GM06990 (cell line): Measurements from ENCODE around the gene CKS1B.

Experiments
- DNase-seq: peaks from one replicate; pipeline ENCODE4 v3.0.0-alpha.2; 2011; ENCODE audit not compliant: insufficient read length; ENCODE audit errors: extremely low read depth
- H3K27me3 ChIP-seq: replicated peaks from 2 replicates; pipeline ENCODE4 v1.6.0; 2011; ENCODE audit warnings: low read length; ENCODE audit not compliant: control insufficient read depth, insufficient read depth
- H3K36me3 ChIP-seq: 2 replicates; pipeline ENCODE4 v1.5.1; 2011; ENCODE audit warnings: low read length; ENCODE audit not compliant: control insufficient read depth, insufficient read depth
- H3K4me3 ChIP-seq: replicated peaks from 2 replicates; pipeline ENCODE4 v1.5.1; 2011; ENCODE audit warnings: low read depth, mild to moderate bottlenecking, control low read depth, low read length
- TF ChIP-seq, protein P1 (sequence below): IDR thresholded peaks from 2 replicates; pipeline ENCODE4 v1.5.1; 2011; ENCODE audit warnings: low read length, control low read depth, mild to moderate bottlenecking, inconsistent platforms; ENCODE audit not compliant: insufficient read depth, poor library complexity, severe bottlenecking

The CKS1B gene

DNA sequence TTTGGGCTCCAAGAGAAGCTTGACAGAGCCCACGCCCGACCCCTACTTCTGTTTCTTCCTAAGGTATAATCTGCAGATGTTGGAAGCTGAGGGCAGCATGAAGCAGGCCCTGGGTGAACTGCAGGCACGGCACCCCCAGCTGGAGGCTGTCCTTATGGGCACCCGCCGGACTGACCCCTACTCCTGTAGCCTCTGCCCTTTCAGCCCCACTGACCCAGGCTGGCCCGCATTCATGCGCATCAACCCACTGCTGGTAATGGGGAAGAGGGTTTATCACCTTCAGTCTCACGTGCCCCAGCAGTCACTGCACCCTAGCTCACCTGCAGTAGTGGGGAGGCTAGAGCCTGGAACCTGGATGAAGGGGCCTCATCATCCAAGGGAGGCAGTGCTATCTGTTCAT is 15.8 kb downstream of the CKS1B start:
- Histone ChIP-seq H3K27me3 (no peaks in the 10 kb centered on the region), H3K36me3 (peaks cover 24% of the 10 kb centered on the region), H3K4me3 (no peak overlapping the region)
- no peak for DNase-seq
- TF ChIP-seq, protein P1, sequence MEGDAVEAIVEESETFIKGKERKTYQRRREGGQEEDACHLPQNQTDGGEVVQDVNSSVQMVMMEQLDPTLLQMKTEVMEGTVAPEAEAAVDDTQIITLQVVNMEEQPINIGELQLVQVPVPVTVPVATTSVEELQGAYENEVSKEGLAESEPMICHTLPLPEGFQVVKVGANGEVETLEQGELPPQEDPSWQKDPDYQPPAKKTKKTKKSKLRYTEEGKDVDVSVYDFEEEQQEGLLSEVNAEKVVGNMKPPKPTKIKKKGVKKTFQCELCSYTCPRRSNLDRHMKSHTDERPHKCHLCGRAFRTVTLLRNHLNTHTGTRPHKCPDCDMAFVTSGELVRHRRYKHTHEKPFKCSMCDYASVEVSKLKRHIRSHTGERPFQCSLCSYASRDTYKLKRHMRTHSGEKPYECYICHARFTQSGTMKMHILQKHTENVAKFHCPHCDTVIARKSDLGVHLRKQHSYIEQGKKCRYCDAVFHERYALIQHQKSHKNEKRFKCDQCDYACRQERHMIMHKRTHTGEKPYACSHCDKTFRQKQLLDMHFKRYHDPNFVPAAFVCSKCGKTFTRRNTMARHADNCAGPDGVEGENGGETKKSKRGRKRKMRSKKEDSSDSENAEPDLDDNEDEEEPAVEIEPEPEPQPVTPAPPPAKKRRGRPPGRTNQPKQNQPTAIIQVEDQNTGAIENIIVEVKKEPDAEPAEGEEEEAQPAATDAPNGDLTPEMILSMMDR, result no peak

DNA sequence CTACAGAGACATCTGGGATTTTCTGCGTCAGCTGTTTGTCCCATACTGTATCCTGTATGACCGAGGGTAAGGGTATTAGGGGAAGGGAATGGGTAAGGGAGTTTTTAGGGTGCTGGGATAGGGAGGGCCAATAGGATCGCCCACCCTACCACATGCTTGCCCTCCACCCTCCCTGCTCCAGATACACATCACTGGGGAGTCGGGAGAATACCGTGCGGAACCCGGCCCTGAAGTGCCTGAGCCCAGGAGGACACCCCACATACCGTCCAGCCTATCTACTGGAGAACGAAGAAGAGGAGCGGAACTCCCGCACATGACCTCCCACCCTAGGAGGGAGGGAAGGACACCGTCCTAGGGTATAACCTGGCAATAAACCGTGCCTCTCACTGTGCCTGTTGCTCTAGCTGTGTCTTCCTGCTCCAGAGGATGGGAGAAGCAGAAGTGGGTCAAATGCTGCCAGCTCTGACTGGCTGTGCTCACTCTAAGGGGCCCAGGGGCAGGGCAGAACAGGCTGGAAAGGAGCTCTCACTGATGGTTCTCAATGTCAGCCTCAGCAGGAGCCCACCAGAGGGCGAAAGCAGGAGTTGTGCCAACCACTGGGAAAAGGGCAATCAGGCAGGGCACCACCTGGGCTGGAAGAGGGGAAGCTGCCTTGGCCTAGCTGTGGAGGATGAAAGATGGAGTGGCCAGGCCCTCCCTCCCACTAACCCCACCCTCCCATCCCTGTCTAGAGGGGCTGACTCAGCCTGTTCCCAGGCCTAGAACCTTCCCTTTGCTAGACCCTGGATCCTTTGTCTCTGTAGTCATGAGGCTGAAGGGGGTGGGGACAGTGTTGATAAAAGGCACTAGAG is 18.5 kb downstream of the CKS1B start:
- H3K36me3 ChIP-seq, result peaks cover 21% of the 10 kb centered on the region
- DNase-seq, result no peak
- TF ChIP-seq, protein P1, result peak; percentile 19
- no peaks in the 10 kb centered on the region for H3K27me3 ChIP-seq
- no peak overlapping the region for H3K4me3 ChIP-seq

DNA sequence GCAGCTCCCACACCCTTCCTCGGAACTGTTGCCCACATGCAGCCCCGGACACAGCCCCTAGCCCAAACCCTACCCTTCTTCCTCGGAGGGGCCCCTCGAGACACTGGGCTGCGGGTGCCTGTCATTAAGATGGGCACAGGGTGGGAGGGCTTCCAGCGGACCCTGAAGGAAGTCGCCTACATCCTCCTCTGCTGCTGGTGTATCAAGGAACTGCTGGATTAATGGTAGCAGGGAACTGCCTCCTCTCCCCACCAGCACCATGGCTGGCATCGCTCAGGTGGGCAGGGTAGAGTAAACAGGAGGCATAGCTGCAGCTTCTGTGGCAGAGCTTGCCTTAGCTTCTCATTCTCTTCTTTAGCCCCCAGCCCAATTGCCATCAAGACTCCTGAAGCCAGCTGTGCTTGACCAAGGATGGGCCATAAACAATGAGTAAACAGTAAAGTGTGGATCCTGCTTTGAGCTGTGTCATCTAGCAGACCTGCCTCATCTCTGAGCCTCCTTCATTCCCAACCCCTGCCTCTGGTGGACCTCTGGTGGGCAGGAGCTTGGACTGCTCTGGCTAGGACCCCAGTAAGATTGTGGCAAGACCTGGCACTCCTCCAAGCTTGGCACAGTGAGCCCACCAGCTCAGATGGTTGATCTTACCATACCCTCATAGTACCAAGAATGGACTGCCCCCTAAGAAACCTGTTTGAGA is 19.2 kb downstream of the CKS1B start, which contains the start of gene LENEP:
TSS of gene LENEP (plus strand) at position 15 of the 697 bp plus-strand sequence. CDS start at position 37, 22 bp downstream.
- no peak for DNase-seq
- H3K27me3 ChIP-seq, result no peaks in the 10 kb centered on the region
- TF ChIP-seq, protein P1, result no peak
- peaks cover 15% of the 10 kb centered on the region for H3K36me3 ChIP-seq
- no peak within 1 kb of the TSS for H3K4me3 ChIP-seq

DNA sequence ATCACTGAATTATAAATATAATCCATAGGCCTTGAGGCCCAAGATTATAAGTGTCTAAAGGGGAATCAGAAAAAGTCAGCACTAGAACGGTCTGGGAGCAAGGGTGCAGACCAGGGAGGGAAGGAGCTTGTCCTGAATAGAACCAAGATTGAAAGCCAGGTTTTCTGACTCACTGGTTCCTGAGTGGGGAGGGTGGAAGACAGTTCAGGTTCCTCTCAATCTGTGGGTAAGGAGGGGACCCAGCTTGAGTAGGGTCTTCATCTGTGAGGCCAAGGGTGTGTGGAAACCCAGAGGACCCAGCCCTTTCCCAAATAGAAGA is 19.7 kb downstream of the CKS1B start:
- Histone ChIP-seq H3K27me3 (no peaks in the 10 kb centered on the region), H3K4me3 (no peak overlapping the region), H3K36me3 (peaks cover 13% of the 10 kb centered on the region)
- TF ChIP-seq, protein P1, result no peak
- DNase-seq, result no peak

DNA sequence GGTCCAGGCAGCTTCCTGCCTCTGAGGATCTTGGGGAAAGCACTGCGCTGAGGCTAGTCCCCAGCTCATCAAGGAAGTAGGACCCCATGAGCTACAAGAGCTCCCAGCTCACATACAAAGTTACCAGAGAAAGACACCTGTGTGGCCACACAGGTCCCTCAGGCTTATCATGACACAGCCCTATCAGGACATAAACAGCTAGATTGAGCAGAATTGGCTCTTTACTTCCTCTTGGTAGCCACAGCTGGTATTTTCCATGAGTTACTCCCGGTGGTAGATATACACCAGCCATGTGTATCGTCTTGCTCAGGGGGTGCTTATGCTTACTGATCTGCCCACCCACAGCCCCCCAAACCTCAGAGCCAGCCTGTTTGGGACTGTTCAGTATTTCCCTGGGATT is 20.1 kb downstream of the CKS1B start:
- no peak for DNase-seq
- TF ChIP-seq, protein P1, result no peak
- no peaks in the 10 kb centered on the region for H3K27me3 ChIP-seq
- H3K4me3 ChIP-seq, result no peak overlapping the region
- peaks cover 10% of the 10 kb centered on the region for H3K36me3 ChIP-seq
